ENCODE measurements around the gene NRDE2.
"Not testable (repeated sequence)": the region's sequence is repeated elsewhere in the genome, so short reads cannot be mapped to it uniquely, and the experiment has no call there.

Gene NRDE2

GRCh38 chr14:90344331-90345238 is 12.8 kb upstream of the NRDE2 start:
- DNase-seq (ENCODE audit: insufficient read length, low spot score) = no peak
- no peak for FAIRE-seq

- no peak for FAIRE-seq
- DNase-seq (ENCODE audit: insufficient read length, low spot score) = no peak
Measured at GRCh38 chr14:90342327-90342726, 10.6 kb upstream of the NRDE2 start.

DNA sequence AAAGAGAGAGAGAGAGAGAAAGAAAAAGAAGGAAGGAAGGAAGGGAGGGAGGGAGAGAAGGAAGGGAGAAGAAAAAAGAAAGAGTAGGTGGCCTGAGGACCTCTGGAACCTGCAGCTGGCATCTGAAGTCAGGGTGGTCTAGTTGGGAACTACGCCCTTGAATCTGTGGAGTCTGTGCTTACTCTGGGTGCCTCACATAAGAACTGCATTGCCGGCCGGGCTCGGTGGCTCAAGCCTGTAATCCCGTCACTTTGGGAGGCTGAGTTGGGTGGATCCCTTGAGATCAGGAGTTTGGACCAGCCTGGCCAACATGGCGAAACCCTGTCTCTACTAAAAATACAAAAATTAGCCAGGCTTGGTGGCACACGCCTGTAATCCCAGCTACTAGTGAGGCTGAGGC is 10.0 kb upstream of the NRDE2 start:
- DNase-seq (ENCODE audit: insufficient read length, low spot score) (no peak), FAIRE-seq (no peak)

- DNase-seq (ENCODE audit: insufficient read length, low spot score); FAIRE-seq: not testable (repeated sequence)
Measured at GRCh38 chr14:90341232-90341631, 9.5 kb upstream of the NRDE2 start.

- FAIRE-seq (no peak), DNase-seq (ENCODE audit: insufficient read length, low spot score) (no peak)
Measured at GRCh38 chr14:90336985-90337384, 5.2 kb upstream of the NRDE2 start.

GRCh38 chr14:90336401-90336800 is 4.7 kb upstream of the NRDE2 start:
- FAIRE-seq = no peak
- no peak for DNase-seq (ENCODE audit: insufficient read length, low spot score)

DNA sequence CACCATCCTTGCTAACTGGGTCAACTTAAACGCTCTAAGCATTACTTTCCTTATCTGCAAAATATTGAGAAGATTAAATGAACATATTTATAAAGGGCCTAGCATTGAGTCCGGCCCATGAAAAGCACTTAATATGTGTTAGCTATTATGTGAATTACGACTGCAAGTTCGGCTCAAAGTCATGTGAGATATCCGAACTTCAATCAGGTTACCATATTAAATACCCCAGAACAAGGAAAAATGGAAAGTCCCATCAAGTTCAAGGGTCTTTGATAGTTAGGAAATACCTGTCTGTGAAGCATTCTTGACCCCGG is 487 bp upstream of the NRDE2 start:
- FAIRE-seq (no peak), DNase-seq (ENCODE audit: insufficient read length, low spot score) (no peak)

- DNase-seq (ENCODE audit: insufficient read length, low spot score) = no peak
- FAIRE-seq = peak; percentile 44
Measured at GRCh38 chr14:90330203-90331196, 1.2 kb downstream of the NRDE2 start.

DNA sequence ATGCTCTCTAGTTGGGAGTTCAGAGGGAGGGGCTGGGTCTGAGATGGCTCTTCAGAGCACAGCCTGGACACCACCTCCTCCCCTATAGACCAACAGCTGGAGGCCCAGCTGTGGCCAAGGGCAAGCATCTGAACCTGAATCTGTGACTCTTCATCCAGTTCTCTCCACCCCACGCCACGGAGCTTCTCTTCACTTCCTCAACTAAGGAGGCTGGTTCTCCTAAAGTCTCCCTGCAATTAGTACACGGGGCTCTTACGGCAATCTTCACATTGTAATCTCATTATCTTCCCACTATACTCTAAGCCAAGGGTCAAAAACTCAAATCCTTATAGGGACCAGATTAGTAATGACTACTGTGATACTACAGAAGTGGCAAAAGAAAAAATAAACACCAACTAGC is 9.8 kb downstream of the NRDE2 start:
- FAIRE-seq (no peak), DNase-seq (ENCODE audit: insufficient read length, low spot score) (no peak)

- DNase-seq (ENCODE audit: insufficient read length, low spot score) = no peak
- FAIRE-seq = no peak
Measured at GRCh38 chr14:90319634-90320541, 11.9 kb downstream of the NRDE2 start.

- DNase-seq (ENCODE audit: insufficient read length, low spot score) (no peak), FAIRE-seq (no peak)
Measured at GRCh38 chr14:90319173-90319572, 12.6 kb downstream of the NRDE2 start.

GRCh38 chr14:90318016-90318415 is 13.7 kb downstream of the NRDE2 start:
- DNase-seq (ENCODE audit: insufficient read length, low spot score) = no peak
- no peak for FAIRE-seq

GRCh38 chr14:90317286-90317685 is 14.5 kb downstream of the NRDE2 start:
- FAIRE-seq (no peak), DNase-seq (ENCODE audit: insufficient read length, low spot score) (no peak)

DNA sequence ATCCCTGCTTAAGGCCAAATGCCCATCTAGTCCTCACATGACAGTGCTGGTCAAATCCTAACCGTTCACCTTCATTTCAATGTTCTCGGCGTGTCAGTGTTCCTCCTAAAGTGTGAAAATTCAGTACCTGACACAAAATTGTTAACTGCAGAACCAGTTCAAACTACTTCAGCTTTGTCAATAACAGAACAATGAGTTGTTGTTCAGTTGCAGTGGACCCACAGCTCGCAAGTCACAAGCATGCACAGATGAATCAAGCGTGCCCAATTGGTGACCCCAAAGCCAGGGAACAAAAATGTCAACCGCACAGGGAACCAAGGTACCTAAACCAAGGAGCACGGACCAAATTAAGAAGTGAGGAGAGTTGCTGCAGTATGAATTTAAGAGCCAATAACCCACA is 23.2 kb downstream of the NRDE2 start:
- FAIRE-seq (no peak), DNase-seq (ENCODE audit: insufficient read length, low spot score) (no peak)

- FAIRE-seq (no peak), DNase-seq (ENCODE audit: insufficient read length, low spot score) (no peak)
Measured at GRCh38 chr14:90305176-90305601, 26.6 kb downstream of the NRDE2 start.

DNA sequence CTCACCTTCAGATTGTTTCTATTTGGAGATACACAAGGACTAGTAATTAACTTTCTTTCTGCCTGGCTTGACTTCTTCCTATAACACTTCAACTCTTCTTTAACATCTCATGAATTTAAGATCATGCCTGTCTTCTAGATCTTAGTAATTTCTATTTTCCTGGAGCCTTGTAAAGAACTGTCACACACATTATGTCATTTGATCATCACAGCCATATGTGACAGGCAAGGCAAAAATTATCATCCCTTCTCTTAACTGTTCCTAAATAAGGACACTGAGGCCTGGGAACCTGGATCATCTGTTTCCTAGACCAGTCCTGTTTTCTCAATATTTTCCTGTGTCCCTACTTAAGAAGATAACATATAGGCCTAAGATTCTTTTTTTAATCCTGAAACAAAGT is 27.2 kb downstream of the NRDE2 start:
- DNase-seq (ENCODE audit: insufficient read length, low spot score) (no peak), FAIRE-seq (no peak)

DNA sequence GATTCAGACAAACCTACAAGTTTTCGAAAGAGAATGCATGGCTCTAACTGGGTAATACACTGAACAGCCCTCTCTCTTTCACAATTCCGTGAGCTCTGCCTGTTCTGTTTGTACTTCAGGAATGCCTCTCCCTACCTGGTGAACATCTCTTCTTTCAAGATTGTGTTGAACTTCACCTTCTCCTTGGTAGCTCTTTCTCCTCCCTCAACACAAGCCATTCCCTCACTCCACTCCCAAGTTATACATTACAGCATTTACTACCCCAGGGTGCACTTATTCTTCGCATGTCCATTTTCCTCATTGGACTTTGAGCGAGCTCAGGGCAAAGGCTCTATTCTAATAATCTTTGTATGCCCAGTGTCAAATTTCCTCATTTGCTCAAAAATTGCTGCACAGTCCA is 28.3 kb downstream of the NRDE2 start:
- no peak for FAIRE-seq
- no peak for DNase-seq (ENCODE audit: insufficient read length, low spot score)

DNA sequence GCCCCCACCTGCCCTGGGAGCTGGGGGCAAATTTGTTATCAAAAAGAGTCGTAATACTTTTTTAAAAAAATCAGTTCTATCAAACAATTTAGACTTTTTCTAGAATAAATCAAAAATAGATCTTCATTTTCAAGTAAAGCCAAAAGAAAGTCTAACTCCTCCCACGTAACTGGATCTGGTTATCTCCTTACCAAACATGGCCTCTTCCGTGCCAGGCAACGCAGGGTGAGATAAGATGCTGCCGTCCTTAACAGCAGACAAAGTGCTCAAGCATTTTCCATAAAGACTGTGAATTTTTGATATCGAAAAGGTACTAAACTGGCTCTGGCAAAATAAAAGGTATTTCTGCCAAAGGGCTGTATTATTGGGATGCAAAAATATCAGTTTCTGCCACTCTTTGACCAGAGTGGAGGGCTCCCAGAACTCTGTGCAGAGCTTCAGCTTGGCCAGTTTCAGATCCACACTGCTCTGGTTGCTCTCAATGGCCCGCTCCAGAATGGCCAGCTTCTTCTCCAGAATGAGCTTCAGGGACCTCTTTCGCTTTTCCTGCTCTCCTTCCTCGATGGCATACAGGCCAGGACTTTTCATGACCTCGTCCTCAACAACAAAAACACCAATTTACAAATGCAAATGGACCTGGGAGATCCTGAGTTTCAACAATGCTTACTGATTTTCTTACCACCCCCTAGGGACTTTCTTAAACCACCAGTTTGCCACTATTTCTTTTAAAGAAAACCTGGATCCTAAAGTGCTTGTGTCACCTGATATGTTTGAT is 29.0 kb downstream of the NRDE2 start:
- FAIRE-seq (no peak), DNase-seq (ENCODE audit: insufficient read length, low spot score) (no peak)

- FAIRE-seq (no peak), DNase-seq (ENCODE audit: insufficient read length, low spot score) (no peak)
Measured at GRCh38 chr14:90301668-90302090, 30.1 kb downstream of the NRDE2 start.

DNA sequence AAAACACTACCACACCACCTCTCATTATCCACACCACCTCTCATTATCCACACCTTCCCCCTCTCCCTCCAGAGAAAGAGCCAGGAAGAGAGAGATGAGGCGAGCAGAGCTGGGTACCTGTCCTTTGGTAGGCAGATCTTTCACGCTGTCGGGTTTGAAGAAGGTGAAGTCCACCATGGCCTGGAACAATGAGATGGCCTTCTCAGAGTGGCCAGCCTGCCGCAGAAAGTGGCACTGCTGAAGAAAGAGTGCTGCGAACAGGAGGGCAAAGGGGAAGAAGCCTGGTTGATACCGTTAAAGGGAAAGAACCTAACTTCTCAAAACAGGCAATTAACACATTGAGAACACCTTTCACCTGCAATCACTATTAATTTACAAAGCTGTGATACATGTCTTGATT is 30.6 kb downstream of the NRDE2 start:
- DNase-seq (ENCODE audit: insufficient read length, low spot score) = no peak
- no peak for FAIRE-seq

Measured in GM19239 (cell line).